OCI-LY3 (cell line): ENCODE data around the gene DOCK11.

Experiments
- H2AFZ ChIP-seq: fragments of 200-600, 300-600 bp; shearing (Covaris generic); 2 replicates; pipeline ENCODE4 v1.6.0; 2014; ENCODE audit warnings: antibody characterized with exemption, low read depth, low read length
- H3K27ac ChIP-seq: fragments of 200-600, 300-600 bp; sonication (generic); 2 replicates; pipeline ENCODE4 v1.5.1; 2014; ENCODE audit warnings: mild to moderate bottlenecking, low read length, moderate library complexity, mixed read lengths
- H3K27me3 ChIP-seq: fragments of 200-600, 300-600 bp; sonication (generic); 2 replicates; pipeline ENCODE4 v1.6.1; 2014; ENCODE audit warnings: low read depth, low read length, mixed read lengths
- H3K36me3 ChIP-seq: fragments of 200-600, 300-600 bp; sonication (generic); replicated peaks from 2 replicates; pipeline ENCODE3; 2014; ENCODE audit warnings: low read depth, low read length, mixed read lengths
- H3K4me1 ChIP-seq: fragments of 300-600, 200-600 bp; sonication (generic); 2 replicates; pipeline ENCODE4 v1.6.1; 2014; ENCODE audit warnings: low read length, mixed read lengths
- H3K4me2 ChIP-seq: fragments of 200-600, 300-600 bp; sonication (generic); 2 replicates; pipeline ENCODE4 v1.6.1; 2014; ENCODE audit warnings: low read length, mixed read lengths
- H3K4me3 ChIP-seq: fragments of 300-600, 200-600 bp; sonication (generic); 2 replicates; pipeline ENCODE4 v1.5.1; 2014; ENCODE audit warnings: antibody characterized with exemption, mild to moderate bottlenecking, low read length, moderate library complexity
- H3K79me2 ChIP-seq: fragments of 300-600, 200-600 bp; shearing (Covaris generic); 2 replicates; pipeline ENCODE4 v1.6.1; 2014; ENCODE audit warnings: mild to moderate bottlenecking, low read length, mixed read lengths
- H3K9ac ChIP-seq: fragments of 300-600, 200-600 bp; shearing (Covaris generic); 2 replicates; pipeline ENCODE4 v1.6.0; 2014; ENCODE audit warnings: mild to moderate bottlenecking, low read length, moderate library complexity
- H3K9me3 ChIP-seq: fragments of 200-600, 300-600 bp; shearing (Covaris generic); 2 replicates; pipeline ENCODE4 v1.6.1; 2014; ENCODE audit warnings: low read length, mixed read lengths; ENCODE audit not compliant: insufficient read depth
- H4K20me1 ChIP-seq: fragments of 200-600, 300-600 bp; sonication (generic); 2 replicates; pipeline ENCODE4 v1.6.1; 2016; ENCODE audit warnings: low read length, mixed read lengths; ENCODE audit not compliant: insufficient read depth
- EZH2phosphoT487 ChIP-seq: fragments of 200-600 bp; shearing (Covaris generic); IDR thresholded peaks from 2 replicates; pipeline ENCODE4 v1.6.1; 2018; ENCODE audit warnings: antibody characterized with exemption, mixed run types, low read depth
- TF ChIP-seq, protein P1 (sequence below): fragments of 200-600, 300-600 bp; sonication (generic); IDR thresholded peaks from 2 replicates; pipeline ENCODE4 v1.5.1; 2014; ENCODE audit warnings: antibody characterized with exemption, low read length, low read depth

DOCK11 gene

DNA sequence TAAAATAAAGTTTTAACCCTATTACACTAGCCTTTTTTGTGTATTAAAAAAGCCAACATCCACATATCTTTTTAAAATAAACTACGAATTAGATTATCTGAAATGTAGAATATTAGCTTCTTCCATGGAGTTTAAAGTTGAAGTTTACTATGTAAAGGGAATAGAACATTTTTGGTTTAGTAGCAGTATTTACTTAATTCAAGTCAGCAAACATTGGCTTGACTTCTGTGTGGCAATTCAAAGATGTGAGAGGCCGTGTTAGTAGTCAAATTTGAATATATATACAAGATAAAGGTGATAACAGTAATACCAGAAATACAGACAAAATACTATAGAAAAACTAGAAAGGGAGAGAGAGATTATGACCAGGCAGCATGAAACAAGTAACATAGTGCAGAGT, 116.7 kb downstream of the DOCK11 start:
- Histone ChIP-seq H4K20me1 (no peaks in the 10 kb centered on the region), H3K4me1 (peaks cover 7% of the 10 kb centered on the region), H3K36me3 (peaks cover 2% of the 10 kb centered on the region)

DNA sequence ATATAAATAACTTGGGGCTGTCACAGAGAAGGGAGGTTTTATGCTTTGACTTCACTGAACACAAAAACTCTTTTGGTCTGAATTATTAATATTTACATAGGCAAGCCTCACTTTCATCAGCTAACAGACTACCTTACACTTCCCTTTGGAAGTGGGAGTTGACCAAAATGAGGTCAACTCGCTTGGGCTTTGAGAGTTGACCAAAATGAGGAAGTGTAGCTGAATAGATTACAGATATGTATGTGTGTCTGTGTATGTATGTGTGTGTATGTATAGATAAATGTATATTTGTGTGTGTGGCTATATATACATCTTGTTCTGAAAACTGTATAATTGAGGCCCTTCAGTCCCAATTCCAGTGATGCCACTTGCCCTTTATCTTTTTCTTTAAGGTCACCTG, 118.5 kb downstream of the DOCK11 start:
- no peak overlapping the region for H3K27ac ChIP-seq
- H3K79me2 ChIP-seq, result no peaks in the 10 kb centered on the region
- TF ChIP-seq, protein P1, sequence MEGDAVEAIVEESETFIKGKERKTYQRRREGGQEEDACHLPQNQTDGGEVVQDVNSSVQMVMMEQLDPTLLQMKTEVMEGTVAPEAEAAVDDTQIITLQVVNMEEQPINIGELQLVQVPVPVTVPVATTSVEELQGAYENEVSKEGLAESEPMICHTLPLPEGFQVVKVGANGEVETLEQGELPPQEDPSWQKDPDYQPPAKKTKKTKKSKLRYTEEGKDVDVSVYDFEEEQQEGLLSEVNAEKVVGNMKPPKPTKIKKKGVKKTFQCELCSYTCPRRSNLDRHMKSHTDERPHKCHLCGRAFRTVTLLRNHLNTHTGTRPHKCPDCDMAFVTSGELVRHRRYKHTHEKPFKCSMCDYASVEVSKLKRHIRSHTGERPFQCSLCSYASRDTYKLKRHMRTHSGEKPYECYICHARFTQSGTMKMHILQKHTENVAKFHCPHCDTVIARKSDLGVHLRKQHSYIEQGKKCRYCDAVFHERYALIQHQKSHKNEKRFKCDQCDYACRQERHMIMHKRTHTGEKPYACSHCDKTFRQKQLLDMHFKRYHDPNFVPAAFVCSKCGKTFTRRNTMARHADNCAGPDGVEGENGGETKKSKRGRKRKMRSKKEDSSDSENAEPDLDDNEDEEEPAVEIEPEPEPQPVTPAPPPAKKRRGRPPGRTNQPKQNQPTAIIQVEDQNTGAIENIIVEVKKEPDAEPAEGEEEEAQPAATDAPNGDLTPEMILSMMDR, result no peak
- TF ChIP-seq EZH2phosphoT487, result no peak
- peaks cover 2% of the 10 kb centered on the region for H3K36me3 ChIP-seq
- H3K27me3 ChIP-seq, result no peaks in the 10 kb centered on the region
- no peak overlapping the region for H3K9ac ChIP-seq
- no peaks in the 10 kb centered on the region for H3K9me3 ChIP-seq
- no peak overlapping the region for H3K4me3 ChIP-seq
- no peaks in the 10 kb centered on the region for H4K20me1 ChIP-seq
- H3K4me2 ChIP-seq, result no peak overlapping the region
- H3K4me1 ChIP-seq, result peaks cover 7% of the 10 kb centered on the region
- no peak overlapping the region for H2AFZ ChIP-seq

More for the DNA sequence above, 116.7 kb downstream of the DOCK11 start:
- H3K79me2 ChIP-seq, result no peaks in the 10 kb centered on the region
- H3K27ac ChIP-seq, result no peak overlapping the region
- no peaks in the 10 kb centered on the region for H3K27me3 ChIP-seq
- no peak overlapping the region for H3K4me3 ChIP-seq
- no peak overlapping the region for H2AFZ ChIP-seq
- no peak overlapping the region for H3K9ac ChIP-seq
- H3K4me2 ChIP-seq, result no peak overlapping the region
- H3K9me3 ChIP-seq, result no peaks in the 10 kb centered on the region
- no peak for TF ChIP-seq EZH2phosphoT487
- TF ChIP-seq, protein P1, result no peak

DNA sequence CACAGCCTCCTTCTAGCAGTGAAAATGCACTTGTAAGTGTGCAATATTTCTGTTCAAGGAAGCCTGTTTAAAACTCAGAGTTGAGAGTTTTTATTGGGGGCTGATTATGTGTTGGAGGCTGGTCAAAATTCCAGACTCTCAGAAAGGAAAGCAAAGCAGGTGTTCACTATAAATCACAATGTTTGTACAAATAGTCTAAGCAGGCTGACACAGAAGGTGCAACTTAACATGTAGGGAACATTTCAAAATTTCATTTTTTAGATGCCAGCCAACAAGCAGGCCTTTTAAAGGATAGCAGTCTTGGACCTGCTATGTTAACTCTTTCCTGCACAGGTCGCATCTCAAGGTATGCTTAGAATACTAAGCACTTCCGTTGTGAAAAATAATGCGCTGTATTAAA, 119.5 kb downstream of the DOCK11 start:
- Histone ChIP-seq H3K4me3 (no peak overlapping the region), H3K27me3 (no peaks in the 10 kb centered on the region), H3K9ac (no peak overlapping the region), H3K9me3 (no peaks in the 10 kb centered on the region), H3K79me2 (no peaks in the 10 kb centered on the region), H3K27ac (no peak overlapping the region), H3K36me3 (peaks cover 2% of the 10 kb centered on the region), H3K4me1 (peaks cover 7% of the 10 kb centered on the region), H4K20me1 (no peaks in the 10 kb centered on the region), H3K4me2 (no peak overlapping the region), H2AFZ (no peak overlapping the region)
- TF ChIP-seq EZH2phosphoT487, result no peak
- TF ChIP-seq, protein P1, result no peak

DNA sequence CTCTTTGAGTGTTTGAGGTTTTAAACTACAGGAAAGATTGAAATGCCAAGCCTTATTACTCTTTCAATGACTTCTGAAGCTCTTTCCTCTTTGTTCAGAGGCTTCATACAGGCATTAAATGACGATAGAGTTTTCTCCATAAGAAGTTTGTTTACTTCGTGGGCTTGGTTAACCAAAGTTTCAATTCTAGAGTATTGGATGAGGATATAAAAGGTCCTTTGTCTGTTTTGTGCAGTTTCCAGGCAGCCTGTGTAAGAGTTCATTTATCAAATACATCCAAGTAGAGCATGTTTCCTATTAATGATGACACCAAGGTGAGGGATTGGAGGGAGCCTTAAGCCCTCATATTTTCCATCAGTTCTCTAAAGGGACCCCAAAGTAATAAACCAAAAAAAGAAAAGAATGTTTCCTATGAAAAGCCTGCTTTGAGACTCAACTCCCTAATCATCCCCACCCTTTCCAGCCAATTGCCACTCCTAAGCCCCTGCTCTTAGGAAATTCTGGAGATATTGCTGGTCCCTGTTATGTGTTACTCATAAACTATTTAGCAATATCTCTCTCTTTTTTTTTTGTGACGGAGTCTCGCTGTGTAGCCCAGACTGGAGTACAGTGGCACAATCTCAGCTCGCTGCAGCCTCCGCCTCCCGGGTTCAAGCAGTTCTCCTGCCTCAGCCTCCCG, 125.6 kb downstream of the DOCK11 start:
- TF ChIP-seq, protein P1, result no peak
- no peak for TF ChIP-seq EZH2phosphoT487
- Histone ChIP-seq H3K4me1 (no peaks in the 10 kb centered on the region), H3K27ac (no peak overlapping the region), H3K4me3 (no peak overlapping the region), H3K4me2 (no peak overlapping the region), H3K9ac (no peak overlapping the region), H2AFZ (no peak overlapping the region), H3K27me3 (no peaks in the 10 kb centered on the region), H4K20me1 (no peaks in the 10 kb centered on the region), H3K79me2 (no peaks in the 10 kb centered on the region), H3K9me3 (no peaks in the 10 kb centered on the region), H3K36me3 (no peaks in the 10 kb centered on the region)
